ENCODE measurements around the gene ELFN2. TPM values are rescaled to one million over a fixed set of nuclear protein-coding genes. Genes with fewer than 3 reads are reported as not detected.
A peak's percentile ranks its signal among the peaks of the same experiment; 100 is the strongest.

Gene ELFN2
- total RNA-seq, 3 donors from 2014 or later, result 0.35 to 0.54 TPM; not detected in 1

- no peak overlapping the region for H3K4me3 ChIP-seq
- DNase-seq (no peak), ATAC-seq (no peak)
- intact Hi-C loops (cut with DNase I, micrococcal nuclease), result no loop called here
- H3K36me3 ChIP-seq (ENCODE audit: low read depth), result no peaks in the 10 kb centered on the region
- no peak for TF ChIP-seq CTCF (IDR thresholded peaks at IDR 0.05)
- peaks cover 4% of the 10 kb centered on the region for H3K4me1 ChIP-seq (ENCODE audit: low read depth)
- H3K9me3 ChIP-seq, result no peaks in the 10 kb centered on the region
Measured at GRCh38 chr22:37430941-37431340, 3.7 kb upstream of the ELFN2 start.

- intact Hi-C loops (cut with DNase I, micrococcal nuclease), result loop anchor here in 1 of 2 donors (5.0 kb wide), 1 partner anchor 112 kb away; no protein-coding TSS in a partner anchor
- peak; percentile 46 for TF ChIP-seq CTCF (IDR thresholded peaks at IDR 0.05)
- Histone ChIP-seq H3K9me3 (no peaks in the 10 kb centered on the region), H3K4me3 (no peak overlapping the region), H3K4me1 (ENCODE audit: low read depth) (peaks cover 4% of the 10 kb centered on the region), H3K36me3 (ENCODE audit: low read depth) (no peaks in the 10 kb centered on the region)
- ATAC-seq, result peak; percentile 50
- DNase-seq, result peak in 2 of 3 donors; percentile 55 to 62
Measured at GRCh38 chr22:37428649-37429586, 1.6 kb upstream of the ELFN2 start.

GRCh38 chr22:37427711-37428635, 694 bp upstream of the ELFN2 start:
- Histone ChIP-seq H3K4me3 (no peak overlapping the region), H3K9me3 (no peaks in the 10 kb centered on the region), H3K4me1 (ENCODE audit: low read depth) (peaks cover 4% of the 10 kb centered on the region), H3K36me3 (ENCODE audit: low read depth) (no peaks in the 10 kb centered on the region)
- no peak for ATAC-seq
- intact Hi-C loops (cut with DNase I, micrococcal nuclease), result loop anchor here in 1 of 2 donors (5.0 kb wide), 1 partner anchor 111 kb away; no protein-coding TSS in a partner anchor
- no peak for TF ChIP-seq CTCF (IDR thresholded peaks at IDR 0.05)
- DNase-seq, result no peak

DNA sequence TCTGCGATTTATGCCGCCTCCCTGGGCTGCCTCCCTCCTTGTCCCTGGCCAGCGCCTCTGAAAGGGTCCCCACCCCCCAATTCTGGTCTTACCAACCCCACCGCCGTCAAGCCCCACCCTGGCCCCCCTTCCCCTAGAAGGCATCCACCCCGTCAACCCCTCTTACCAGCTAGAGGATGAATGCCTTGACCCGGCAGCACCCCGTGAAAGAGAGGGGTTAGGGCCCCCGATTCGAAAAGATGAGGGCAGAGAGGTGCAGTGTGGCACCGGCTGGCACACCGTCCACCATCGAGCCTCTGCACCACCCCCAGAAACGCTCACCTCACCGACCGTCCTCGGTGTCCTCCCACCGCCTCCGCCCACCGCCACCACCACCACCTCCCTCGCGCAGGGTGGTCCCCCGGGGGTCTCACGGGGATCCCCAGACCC, 559 bp downstream of the ELFN2 start:
- Histone ChIP-seq H3K36me3 (ENCODE audit: low read depth) (no peaks in the 10 kb centered on the region), H3K9me3 (no peaks in the 10 kb centered on the region), H3K4me3 (no peak overlapping the region), H3K4me1 (ENCODE audit: low read depth) (peaks cover 4% of the 10 kb centered on the region)
- ATAC-seq, result no peak
- no peak for TF ChIP-seq CTCF (IDR thresholded peaks at IDR 0.05)
- DNase-seq, result no peak
- intact Hi-C loops (cut with DNase I, micrococcal nuclease), result loop anchor here in 1 of 2 donors (5.0 kb wide), 1 partner anchor 109 kb away; no protein-coding TSS in a partner anchor

Data from mucosa of descending colon (tissue), 3 donors.